Suprapubic skin (tissue), 4 donors: ENCODE data around the gene SMPD3. TPM values are rescaled to one million over a fixed set of nuclear protein-coding genes. Genes with fewer than 3 reads are reported as not detected.

Experiments used
- DNase-seq, 2 donors: peaks; one replicate each; pipeline ENCODE4 v3.0.0-alpha.2; 2019; ENCODE audit warnings: low spot score in 2 of 2
- H3K27ac ChIP-seq: fragments of 200-600 bp; sonication (generic); one replicate; pipeline ENCODE4 v1.5.1; 2019
- H3K27me3 ChIP-seq: fragments of 200-600 bp; sonication (generic); one replicate; pipeline ENCODE4 v1.5.1; 2019
- H3K36me3 ChIP-seq: fragments of 200-600 bp; sonication (generic); one replicate; pipeline ENCODE4 v1.5.1; 2019
- H3K4me1 ChIP-seq: fragments of 200-600 bp; sonication (generic); one replicate; pipeline ENCODE4 v1.5.1; 2019
- H3K4me3 ChIP-seq: fragments of 200-600 bp; sonication (generic); one replicate; pipeline ENCODE4 v1.5.1; 2019; ENCODE audit warnings: mild to moderate bottlenecking
- H3K9me3 ChIP-seq: fragments of 200-600 bp; sonication (generic); one replicate; pipeline ENCODE4 v1.5.1; 2019
- CTCF ChIP-seq, 2 donors: fragments of 200-600 bp in 1 of 2; fragments of 450-650 bp in 1 of 2; sonication (generic) in 1 of 2; IDR thresholded peaks; one replicate each; pipeline ENCODE4 v1.5.1; 2016 to 2019; ENCODE audit warnings: antibody characterized with exemption in 2 of 2, mild to moderate bottlenecking in 1 of 2, moderate library complexity in 1 of 2
- EP300 ChIP-seq: sonication (generic); formaldehyde crosslinking; IDR thresholded peaks from one replicate; pipeline ENCODE4 v1.6.1; 2017; ENCODE audit warnings: antibody characterized with exemption
- POLR2A ChIP-seq, 2 donors: fragments of 450-650 bp; IDR thresholded peaks; one replicate each; pipeline ENCODE4 v1.6.1; 2017; ENCODE audit warnings: antibody characterized with exemption in 2 of 2, mild to moderate bottlenecking in 2 of 2, moderate library complexity in 2 of 2
- POLR2AphosphoS5 ChIP-seq, 3 donors: sonication (generic); formaldehyde crosslinking; IDR thresholded peaks; one replicate each; pipeline ENCODE4 v1.6.1; 2017; ENCODE audit warnings: antibody characterized with exemption in 3 of 3
- WGBS: methylation state at CpG from one replicate; pipeline ENCODE4 v1.1.5; 2018; 5-methylcytosine and 5-hydroxymethylcytosine counted together
- total RNA-seq, 4 donors: library from RNA; depleted of rRNA; stranded (reverse); fragments of >200 nt; gene quantifications; one replicate each; pipeline ENCODE4 v1.1.0, GENCODE V29; 2016

SMPD3 gene
- total RNA-seq, 4 donors from 2014 or later: 26.2 to 64.9 (median 39.9) TPM

- WGBS: 24% methylated on average over 13 of the region's 13 CpGs
- Histone ChIP-seq H3K27me3 (no peaks in the 10 kb centered on the region), H3K9me3 (no peaks in the 10 kb centered on the region), H3K4me1 (peaks cover 12% of the 10 kb centered on the region), H3K27ac (no peak overlapping the region), H3K4me3 (no peak overlapping the region), H3K36me3 (peaks cover 40% of the 10 kb centered on the region)
- peak; percentile 87 to 88 for DNase-seq
- TF ChIP-seq POLR2AphosphoS5 (IDR thresholded peaks at IDR 0.05) (no peak), EP300 (no peak), CTCF (IDR thresholded peaks at IDR 0.05) (peak; percentile 90 to 92)
Measured at GRCh38 chr16:68328151-68328859, 120.0 kb downstream of the SMPD3 start.

- WGBS: 89% methylated on average over 8 of the region's 8 CpGs
- H3K36me3 ChIP-seq: peaks cover 53% of the 10 kb centered on the region
- no peaks in the 10 kb centered on the region for H3K27me3 ChIP-seq
Measured at GRCh38 chr16:68324780-68325357, 123.4 kb downstream of the SMPD3 start.

GRCh38 chr16:68324336-68324735 lies 124.0 kb downstream of the SMPD3 start:
- no peak overlapping the region for H3K27ac ChIP-seq
- H3K36me3 ChIP-seq: peaks cover 55% of the 10 kb centered on the region
- TF ChIP-seq EP300 (no peak), POLR2AphosphoS5 (IDR thresholded peaks at IDR 0.05) (no peak), POLR2A (IDR thresholded peaks at IDR 0.05) (no peak), CTCF (IDR thresholded peaks at IDR 0.05) (no peak)
- H3K27me3 ChIP-seq: no peaks in the 10 kb centered on the region
- peak in 1 of 2 donors; percentile 40 for DNase-seq
- no peaks in the 10 kb centered on the region for H3K9me3 ChIP-seq
- 88% methylated on average over 5 of the region's 5 CpGs for WGBS
- no peak overlapping the region for H3K4me3 ChIP-seq
- peaks cover 2% of the 10 kb centered on the region for H3K4me1 ChIP-seq

More at GRCh38 chr16:68324780-68325357, 123.4 kb downstream of the SMPD3 start:
- H3K4me3 ChIP-seq: no peak overlapping the region
- H3K9me3 ChIP-seq: no peaks in the 10 kb centered on the region
- DNase-seq: peak in 1 of 2 donors; percentile 2
- H3K4me1 ChIP-seq: peaks cover 2% of the 10 kb centered on the region
- TF ChIP-seq CTCF (IDR thresholded peaks at IDR 0.05) (no peak), POLR2A (IDR thresholded peaks at IDR 0.05) (no peak), EP300 (no peak), POLR2AphosphoS5 (IDR thresholded peaks at IDR 0.05) (no peak)
- H3K27ac ChIP-seq: no peak overlapping the region

GRCh38 chr16:68319185-68319908 lies 129.0 kb downstream of the SMPD3 start:
- 91% methylated on average over 6 of the region's 6 CpGs for WGBS
- Histone ChIP-seq H3K27ac (no peak overlapping the region), H3K9me3 (no peaks in the 10 kb centered on the region), H3K36me3 (peaks cover 67% of the 10 kb centered on the region), H3K4me1 (no peaks in the 10 kb centered on the region), H3K27me3 (no peaks in the 10 kb centered on the region), H3K4me3 (no peak overlapping the region)
- TF ChIP-seq POLR2A (IDR thresholded peaks at IDR 0.05): no peak
- TF ChIP-seq POLR2AphosphoS5 (IDR thresholded peaks at IDR 0.05): no peak
- TF ChIP-seq CTCF (IDR thresholded peaks at IDR 0.05): no peak
- no peak for TF ChIP-seq EP300
- no peak for DNase-seq

GRCh38 chr16:68313116-68313515 lies 135.2 kb downstream of the SMPD3 start:
- Histone ChIP-seq H3K4me3 (no peak overlapping the region), H3K27ac (no peak overlapping the region), H3K36me3 (peaks cover 35% of the 10 kb centered on the region), H3K4me1 (peaks cover 31% of the 10 kb centered on the region), H3K27me3 (no peaks in the 10 kb centered on the region), H3K9me3 (no peaks in the 10 kb centered on the region)
- TF ChIP-seq POLR2A (IDR thresholded peaks at IDR 0.05) (no peak), CTCF (IDR thresholded peaks at IDR 0.05) (no peak), EP300 (no peak), POLR2AphosphoS5 (IDR thresholded peaks at IDR 0.05) (no peak)
- peak in 1 of 2 donors; percentile 5 for DNase-seq
- WGBS: 76% methylated on average over 4 of the region's 4 CpGs
